Choroid plexus epithelial cell (primary cell): ENCODE measurements around the gene HLCS.
"Not testable (repeated sequence)": the region's sequence is repeated elsewhere in the genome, so short reads cannot be mapped to it uniquely, and the experiment has no call there.

Source experiments
- DNase-seq: peaks from one replicate; pipeline ENCODE4 v3.0.0-alpha.2; 2010; ENCODE audit warnings: low read depth
- H3K4me3 ChIP-seq: 2 replicates; pipeline ENCODE4 v1.5.1; 2011; ENCODE audit warnings: low read depth, mild to moderate bottlenecking, control low read depth, low read length, moderate library complexity
- TF ChIP-seq, protein P1 (sequence below): conservative IDR thresholded peaks from 2 replicates; pipeline ENCODE4 v1.5.1; 2011; ENCODE audit warnings: low read depth, mild to moderate bottlenecking, control low read depth, inconsistent platforms, low read length, moderate library complexity

Gene HLCS

GRCh38 chr21:36817732-36818450 lies 148.6 kb downstream of the HLCS start:
- DNase-seq, result no peak
- TF ChIP-seq, protein P1, sequence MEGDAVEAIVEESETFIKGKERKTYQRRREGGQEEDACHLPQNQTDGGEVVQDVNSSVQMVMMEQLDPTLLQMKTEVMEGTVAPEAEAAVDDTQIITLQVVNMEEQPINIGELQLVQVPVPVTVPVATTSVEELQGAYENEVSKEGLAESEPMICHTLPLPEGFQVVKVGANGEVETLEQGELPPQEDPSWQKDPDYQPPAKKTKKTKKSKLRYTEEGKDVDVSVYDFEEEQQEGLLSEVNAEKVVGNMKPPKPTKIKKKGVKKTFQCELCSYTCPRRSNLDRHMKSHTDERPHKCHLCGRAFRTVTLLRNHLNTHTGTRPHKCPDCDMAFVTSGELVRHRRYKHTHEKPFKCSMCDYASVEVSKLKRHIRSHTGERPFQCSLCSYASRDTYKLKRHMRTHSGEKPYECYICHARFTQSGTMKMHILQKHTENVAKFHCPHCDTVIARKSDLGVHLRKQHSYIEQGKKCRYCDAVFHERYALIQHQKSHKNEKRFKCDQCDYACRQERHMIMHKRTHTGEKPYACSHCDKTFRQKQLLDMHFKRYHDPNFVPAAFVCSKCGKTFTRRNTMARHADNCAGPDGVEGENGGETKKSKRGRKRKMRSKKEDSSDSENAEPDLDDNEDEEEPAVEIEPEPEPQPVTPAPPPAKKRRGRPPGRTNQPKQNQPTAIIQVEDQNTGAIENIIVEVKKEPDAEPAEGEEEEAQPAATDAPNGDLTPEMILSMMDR, result no peak
- no peak overlapping the region for H3K4me3 ChIP-seq

- TF ChIP-seq, protein P1, result no peak
- no peak for DNase-seq
Observed at GRCh38 chr21:36816561-36817130, 149.8 kb downstream of the HLCS start.

GRCh38 chr21:36816026-36816425 lies 150.4 kb downstream of the HLCS start:
- H3K4me3 ChIP-seq, DNase-seq: not testable (repeated sequence)

More at GRCh38 chr21:36816561-36817130, 149.8 kb downstream of the HLCS start:
- H3K4me3 ChIP-seq, result no peak overlapping the region

DNA sequence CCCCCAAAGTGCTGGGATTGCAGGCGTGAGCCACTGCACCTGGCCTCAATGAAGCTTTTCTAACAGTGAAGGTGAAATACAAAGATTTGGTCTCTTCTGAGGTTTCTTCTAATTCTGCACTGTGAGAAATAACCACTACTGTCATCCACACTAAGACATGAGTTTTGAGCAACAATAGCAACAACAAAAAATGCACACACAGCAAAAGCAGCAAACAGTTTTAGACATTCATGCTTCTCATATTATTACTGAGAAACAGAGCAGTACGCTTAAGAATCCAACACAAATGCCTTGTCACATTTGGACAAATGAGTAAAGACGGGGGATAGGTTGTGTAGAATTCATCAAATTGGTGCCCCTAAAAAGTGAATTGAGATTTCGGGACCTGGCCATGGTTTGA lies 151.2 kb downstream of the HLCS start:
- no peak for DNase-seq
- no peak overlapping the region for H3K4me3 ChIP-seq
- TF ChIP-seq, protein P1, result no peak

GRCh38 chr21:36813052-36813451 lies 153.4 kb downstream of the HLCS start:
- no peak for DNase-seq
- TF ChIP-seq, protein P1, result no peak
- H3K4me3 ChIP-seq, result no peak overlapping the region

GRCh38 chr21:36811762-36812161 lies 154.7 kb downstream of the HLCS start:
- H3K4me3 ChIP-seq, result no peak overlapping the region
- TF ChIP-seq, protein P1, result no peak
- no peak for DNase-seq

GRCh38 chr21:36810443-36810842 lies 156.0 kb downstream of the HLCS start:
- H3K4me3 ChIP-seq, result no peak overlapping the region
- no peak for DNase-seq
- TF ChIP-seq, protein P1, result no peak
